IPS-NIHi7 (cell line): ENCODE data around the gene EAF1.
"Not testable (repeated sequence)": the region's sequence is repeated elsewhere in the genome, so short reads cannot be mapped to it uniquely, and the experiment has no call there.

ENCODE experiments used
- DNase-seq: peaks from one replicate; pipeline ENCODE4 v3.0.0; 2012; ENCODE audit warnings: mixed read lengths; ENCODE audit errors: extremely low spot score

EAF1 gene

GRCh38 chr3:15478640-15478979, 51.2 kb downstream of the EAF1 start:
- DNase-seq: no peak

- no peak for DNase-seq
Measured at GRCh38 chr3:15479400-15480224, 52.2 kb downstream of the EAF1 start.

GRCh38 chr3:15484551-15484950, 57.2 kb downstream of the EAF1 start:
- not testable (repeated sequence) for DNase-seq

- no peak for DNase-seq
Measured at GRCh38 chr3:15486020-15486419, 58.6 kb downstream of the EAF1 start.

GRCh38 chr3:15486979-15487378, 59.6 kb downstream of the EAF1 start:
- DNase-seq: no peak

GRCh38 chr3:15488002-15488401, 60.6 kb downstream of the EAF1 start:
- no peak for DNase-seq

GRCh38 chr3:15490158-15490557, 62.8 kb downstream of the EAF1 start:
- no peak for DNase-seq

GRCh38 chr3:15491143-15491542, 63.7 kb downstream of the EAF1 start:
- no peak for DNase-seq
